Measurements from ENCODE around the gene TMEM117. TPM values are rescaled to one million over a fixed set of nuclear protein-coding genes. Genes with fewer than 3 reads are reported as not detected.
"Not testable (repeated sequence)": the region's sequence is repeated elsewhere in the genome, so short reads cannot be mapped to it uniquely, and the experiment has no call there.

The TMEM117 gene
- total RNA-seq, 4 donors from 2014 or later, result 15.8 to 42.2 (median 24.0) TPM

- Histone ChIP-seq H3K27me3 (no peaks in the 10 kb centered on the region), H3K27ac (peak overlapping the region; percentile 94 to 99 (median 94)), H3K4me3 (peak overlapping the region; percentile 67 to 98 (median 72)), H3K36me3 (no peaks in the 10 kb centered on the region), H3K9me3 (no peaks in the 10 kb centered on the region), H3K4me1 (peaks cover 3 to 26% (median 11%) of the 10 kb centered on the region in 3 donors)
- TF ChIP-seq CTCF (IDR thresholded peaks at IDR 0.05), result no peak
- TF ChIP-seq POLR2A (IDR thresholded peaks at IDR 0.05), result no peak
- intact Hi-C loops (cut with DNase I), result no loop called here
- DNase-seq, result no peak
- WGBS, 2 donors, result 1 to 2% methylated on average over 8 of the region's 8 CpGs
Measured at GRCh38 chr12:43836475-43836989, 651 bp downstream of the TMEM117 start.

GRCh38 chr12:43840338-43840737, 4.5 kb downstream of the TMEM117 start:
- TF ChIP-seq POLR2A (IDR thresholded peaks at IDR 0.05), result no peak
- TF ChIP-seq CTCF (IDR thresholded peaks at IDR 0.05), result no peak
- no peak overlapping the region for H3K27ac ChIP-seq
- no peak for DNase-seq
- intact Hi-C loops (cut with DNase I), result no loop called here
- peaks cover 3 to 19% (median 8%) of the 10 kb centered on the region in 3 donors for H3K4me1 ChIP-seq
- WGBS, 2 donors, result 78% methylated on average over 4 of the region's 4 CpGs
- H3K36me3 ChIP-seq, result peaks cover 0 to 7% (median 0%) of the 10 kb centered on the region in 3 donors
- H3K4me3 ChIP-seq, result no peak overlapping the region
- no peaks in the 10 kb centered on the region for H3K27me3 ChIP-seq
- H3K9me3 ChIP-seq, result no peaks in the 10 kb centered on the region

GRCh38 chr12:43841253-43841652, 5.4 kb downstream of the TMEM117 start:
- no peak for DNase-seq
- TF ChIP-seq CTCF (IDR thresholded peaks at IDR 0.05), result no peak
- TF ChIP-seq POLR2A (IDR thresholded peaks at IDR 0.05), result no peak
- no peaks in the 10 kb centered on the region for H3K9me3 ChIP-seq
- peaks cover 3 to 16% (median 8%) of the 10 kb centered on the region in 3 donors for H3K4me1 ChIP-seq
- intact Hi-C loops (cut with DNase I), result no loop called here
- H3K27ac ChIP-seq, result no peak overlapping the region
- 72 to 95% methylated on average over 3 of the region's 3 CpGs for WGBS, 2 donors
- no peaks in the 10 kb centered on the region for H3K27me3 ChIP-seq
- H3K36me3 ChIP-seq, result peaks cover 0 to 7% (median 0%) of the 10 kb centered on the region in 3 donors
- H3K4me3 ChIP-seq, result no peak overlapping the region

- WGBS, 2 donors, result 78 to 82% methylated on average over 1 of the region's 1 CpG
- H3K36me3 ChIP-seq, result peaks cover 0 to 7% (median 0%) of the 10 kb centered on the region in 3 donors
- H3K9me3 ChIP-seq, result no peaks in the 10 kb centered on the region
- no peak overlapping the region for H3K27ac ChIP-seq
- peaks cover 3 to 11% (median 3%) of the 10 kb centered on the region in 3 donors for H3K4me1 ChIP-seq
- no peak for DNase-seq
- TF ChIP-seq CTCF (IDR thresholded peaks at IDR 0.05) (no peak), POLR2A (IDR thresholded peaks at IDR 0.05) (no peak)
- H3K4me3 ChIP-seq, result no peak overlapping the region
- intact Hi-C loops (cut with DNase I), result no loop called here
- no peaks in the 10 kb centered on the region for H3K27me3 ChIP-seq
Measured at GRCh38 chr12:43842259-43842658, 6.4 kb downstream of the TMEM117 start.

- peak overlapping the region; percentile 34 to 69 (median 64) for H3K27ac ChIP-seq
- WGBS, 2 donors, result 69 to 98% methylated on average over 4 of the region's 4 CpGs
- peaks cover 0 to 24% (median 0%) of the 10 kb centered on the region in 3 donors for H3K4me1 ChIP-seq
- intact Hi-C loops (cut with DNase I); H3K27me3 ChIP-seq; DNase-seq; H3K4me3 ChIP-seq; H3K9me3 ChIP-seq: not testable (repeated sequence)
- peaks cover 0 to 13% (median 0%) of the 10 kb centered on the region in 3 donors for H3K36me3 ChIP-seq
Measured at GRCh38 chr12:43847425-43848225, 11.7 kb downstream of the TMEM117 start.

All from esophagus squamous epithelium (tissue), 5 donors.